Stimulated activated naive B cell treated with anti-CD40 and anti-IgM and Interleukin-4, amounts not matched to agents 10 μg/mL and 1 μg/mL and 100 μg/mL, for 72 hours (primary cell): ENCODE data around the gene ZNF17.
"Not testable (repeated sequence)": the region's sequence is repeated elsewhere in the genome, so short reads cannot be mapped to it uniquely, and the experiment has no call there.

ENCODE experiments used
- ATAC-seq, 2 donors: fragments of 150-1000 bp; cut with Tn5 transposase; replicated peaks; 2 replicates each; pipeline ENCODE4 v1.10.0; 2021; ENCODE audit warnings: moderate library complexity in 1 of 2
- DNase-seq: peaks from one replicate; pipeline ENCODE4 v3.0.0; 2021
- H3K27ac Mint-ChIP-seq: one replicate; pipeline ENCODE4 v1.8.0; 2022; ENCODE audit warnings: mild to moderate bottlenecking, mixed read lengths
- H3K27me3 Mint-ChIP-seq, 2 donors: one replicate each; pipeline ENCODE4 v1.8.0; 2022; ENCODE audit warnings: mixed read lengths in 2 of 2
- H3K36me3 Mint-ChIP-seq, 2 donors: one replicate each; pipeline ENCODE4 v1.8.0; 2022; ENCODE audit warnings: mixed read lengths in 2 of 2, mild to moderate bottlenecking in 1 of 2
- H3K4me1 Mint-ChIP-seq, 2 donors: one replicate each; pipeline ENCODE4 v1.8.0; 2022; ENCODE audit warnings: mixed read lengths in 2 of 2, mild to moderate bottlenecking in 1 of 2
- H3K4me3 Mint-ChIP-seq, 2 donors: one replicate each; pipeline ENCODE4 v1.8.0; 2022; ENCODE audit warnings: mild to moderate bottlenecking in 2 of 2, mixed read lengths in 2 of 2, moderate library complexity in 1 of 2
- H3K9me3 Mint-ChIP-seq, 2 donors: one replicate each; pipeline ENCODE4 v1.8.0; 2022; ENCODE audit warnings: mixed read lengths in 2 of 2, mild to moderate bottlenecking in 1 of 2

Gene ZNF17

GRCh38 chr19:57410877-57411671 is at the start of gene ZNF17:
TSS of gene ZNF17 (plus strand) at chr19:57411161. CDS start at chr19:57413616, 2,455 bp downstream.
- Mint-ChIP-seq H3K9me3 (peaks cover 0 to 4% of the 10 kb centered on the region in 2 donors), H3K4me1 (peaks cover 30 to 36% of the 10 kb centered on the region in 2 donors), H3K27me3 (no peaks in the 10 kb centered on the region), H3K4me3 (peak within 1 kb of the TSS; percentile 90 to 96), H3K36me3 (peaks cover 21 to 25% of the 10 kb centered on the region in 2 donors), H3K27ac (peak within 1 kb of the TSS; percentile 88)
- DNase-seq (peak; percentile 86), ATAC-seq (peak; percentile 99)

- peaks cover 2 to 7% of the 10 kb centered on the region in 2 donors for H3K9me3 Mint-ChIP-seq
- no peak for DNase-seq
- H3K4me3 Mint-ChIP-seq = peak overlapping the region; percentile 97 to 98
- peaks cover 9 to 11% of the 10 kb centered on the region in 2 donors for H3K4me1 Mint-ChIP-seq
- H3K36me3 Mint-ChIP-seq = peaks cover 28 to 43% of the 10 kb centered on the region in 2 donors
- no peak overlapping the region for H3K27ac Mint-ChIP-seq
- no peak for ATAC-seq
- no peaks in the 10 kb centered on the region for H3K27me3 Mint-ChIP-seq
These were observed 48.5 kb upstream of the ZNF17 start for GRCh38 chr19:57362419-57362818.

- Mint-ChIP-seq H3K27ac (peak within 1 kb of the TSS; percentile 96), H3K36me3 (peaks cover 24 to 40% of the 10 kb centered on the region in 2 donors), H3K27me3 (no peaks in the 10 kb centered on the region)
These were observed 47.8 kb upstream of the ZNF17 start, which contains the start of the genes TRAPPC2B and ZNF547 for GRCh38 chr19:57362997-57363687. TSS of gene TRAPPC2B (plus strand) at chr19:57363551. CDS start at chr19:57364834, 1,283 bp downstream. TSS of gene ZNF547 (plus strand) at chr19:57363551. CDS start at chr19:57368556, 5,005 bp downstream.

GRCh38 chr19:57363688-57364181 is 47.2 kb upstream of the ZNF17 start:
- peak overlapping the region; percentile 96 for H3K27ac Mint-ChIP-seq
- H3K4me1 Mint-ChIP-seq = peaks cover 9 to 13% of the 10 kb centered on the region in 2 donors
- peaks cover 2 to 9% of the 10 kb centered on the region in 2 donors for H3K9me3 Mint-ChIP-seq
- DNase-seq (no peak), ATAC-seq (peak; percentile 17 to 24)
- peak overlapping the region; percentile 97 to 98 for H3K4me3 Mint-ChIP-seq
- H3K36me3 Mint-ChIP-seq = peaks cover 22 to 40% of the 10 kb centered on the region in 2 donors
- no peaks in the 10 kb centered on the region for H3K27me3 Mint-ChIP-seq

More at GRCh38 chr19:57362997-57363687, 47.8 kb upstream of the ZNF17 start, which contains the start of the genes TRAPPC2B and ZNF547:
- Mint-ChIP-seq H3K9me3 (peaks cover 2 to 7% of the 10 kb centered on the region in 2 donors), H3K4me1 (peaks cover 9 to 11% of the 10 kb centered on the region in 2 donors), H3K4me3 (peak within 1 kb of the TSS; percentile 97 to 98)
- peak; percentile 99 for DNase-seq
- ATAC-seq = peak; percentile 95 to 96

GRCh38 chr19:57366776-57367175 is 44.2 kb upstream of the ZNF17 start:
- Mint-ChIP-seq H3K36me3 (peaks cover 40 to 56% of the 10 kb centered on the region in 2 donors), H3K9me3 (peaks cover 0 to 15% of the 10 kb centered on the region in 2 donors), H3K4me3 (no peak overlapping the region), H3K27me3 (no peaks in the 10 kb centered on the region), H3K4me1 (peaks cover 18 to 24% of the 10 kb centered on the region in 2 donors), H3K27ac (no peak overlapping the region)
- DNase-seq = no peak
- ATAC-seq = no peak

GRCh38 chr19:57374179-57374578 is 36.8 kb upstream of the ZNF17 start:
- ATAC-seq (no peak), DNase-seq (no peak)
- Mint-ChIP-seq H3K4me3 (no peak overlapping the region), H3K9me3 (peaks cover 30 to 34% of the 10 kb centered on the region in 2 donors), H3K4me1 (peaks cover 4 to 14% of the 10 kb centered on the region in 2 donors), H3K36me3 (peaks cover 86 to 96% of the 10 kb centered on the region in 2 donors), H3K27ac (no peak overlapping the region), H3K27me3 (no peaks in the 10 kb centered on the region)

GRCh38 chr19:57374647-57375046 is 36.3 kb upstream of the ZNF17 start:
- H3K4me3 Mint-ChIP-seq, H3K27ac Mint-ChIP-seq, DNase-seq, H3K27me3 Mint-ChIP-seq, ATAC-seq: not testable (repeated sequence)
- Mint-ChIP-seq H3K4me1 (peaks cover 2 to 10% of the 10 kb centered on the region in 2 donors), H3K9me3 (peaks cover 35% of the 10 kb centered on the region in 2 donors), H3K36me3 (peaks cover 87 to 96% of the 10 kb centered on the region in 2 donors)

- Mint-ChIP-seq H3K27ac (no peak overlapping the region), H3K9me3 (peaks cover 36 to 37% of the 10 kb centered on the region in 2 donors), H3K27me3 (no peaks in the 10 kb centered on the region), H3K4me3 (no peak overlapping the region), H3K4me1 (no peaks in the 10 kb centered on the region), H3K36me3 (peaks cover 79 to 88% of the 10 kb centered on the region in 2 donors)
- ATAC-seq (no peak), DNase-seq (no peak)
These were observed 34.8 kb upstream of the ZNF17 start for GRCh38 chr19:57376151-57376550.

- Mint-ChIP-seq H3K4me3 (no peak overlapping the region), H3K27me3 (no peaks in the 10 kb centered on the region), H3K36me3 (peaks cover 68 to 73% of the 10 kb centered on the region in 2 donors), H3K4me1 (no peaks in the 10 kb centered on the region), H3K9me3 (peaks cover 34 to 37% of the 10 kb centered on the region in 2 donors), H3K27ac (no peak overlapping the region)
- ATAC-seq (no peak), DNase-seq (no peak)
These were observed 33.3 kb upstream of the ZNF17 start for GRCh38 chr19:57377498-57378146.

- Mint-ChIP-seq H3K4me1 (no peaks in the 10 kb centered on the region), H3K27ac (no peak overlapping the region), H3K9me3 (peaks cover 26% of the 10 kb centered on the region in 2 donors), H3K36me3 (peaks cover 36 to 40% of the 10 kb centered on the region in 2 donors), H3K4me3 (no peak overlapping the region), H3K27me3 (no peaks in the 10 kb centered on the region)
- no peak for ATAC-seq
- no peak for DNase-seq
These were observed 30.0 kb upstream of the ZNF17 start for GRCh38 chr19:57380923-57381322.

- H3K9me3 Mint-ChIP-seq = peaks cover 14 to 15% of the 10 kb centered on the region in 2 donors
- H3K36me3 Mint-ChIP-seq = peaks cover 20 to 23% of the 10 kb centered on the region in 2 donors
- H3K4me1 Mint-ChIP-seq = no peaks in the 10 kb centered on the region
- no peaks in the 10 kb centered on the region for H3K27me3 Mint-ChIP-seq
- DNase-seq (no peak), ATAC-seq (no peak)
- no peak overlapping the region for H3K4me3 Mint-ChIP-seq
- H3K27ac Mint-ChIP-seq = no peak overlapping the region
These were observed 28.0 kb upstream of the ZNF17 start for GRCh38 chr19:57382806-57383488.

- no peaks in the 10 kb centered on the region for H3K9me3 Mint-ChIP-seq
- H3K27me3 Mint-ChIP-seq = no peaks in the 10 kb centered on the region
- ATAC-seq (no peak), DNase-seq (no peak)
- peaks cover 22 to 30% of the 10 kb centered on the region in 2 donors for H3K4me1 Mint-ChIP-seq
- peak overlapping the region; percentile 95 to 97 for H3K4me3 Mint-ChIP-seq
- H3K36me3 Mint-ChIP-seq = peaks cover 19 to 20% of the 10 kb centered on the region in 2 donors
- peak overlapping the region; percentile 97 for H3K27ac Mint-ChIP-seq
These were observed 21.7 kb upstream of the ZNF17 start for GRCh38 chr19:57389194-57389729.
